ENCODE measurements around the gene C3orf80.
"Not testable (repeated sequence)": the region's sequence is repeated elsewhere in the genome, so short reads cannot be mapped to it uniquely, and the experiment has no call there.

The C3orf80 gene

DNA sequence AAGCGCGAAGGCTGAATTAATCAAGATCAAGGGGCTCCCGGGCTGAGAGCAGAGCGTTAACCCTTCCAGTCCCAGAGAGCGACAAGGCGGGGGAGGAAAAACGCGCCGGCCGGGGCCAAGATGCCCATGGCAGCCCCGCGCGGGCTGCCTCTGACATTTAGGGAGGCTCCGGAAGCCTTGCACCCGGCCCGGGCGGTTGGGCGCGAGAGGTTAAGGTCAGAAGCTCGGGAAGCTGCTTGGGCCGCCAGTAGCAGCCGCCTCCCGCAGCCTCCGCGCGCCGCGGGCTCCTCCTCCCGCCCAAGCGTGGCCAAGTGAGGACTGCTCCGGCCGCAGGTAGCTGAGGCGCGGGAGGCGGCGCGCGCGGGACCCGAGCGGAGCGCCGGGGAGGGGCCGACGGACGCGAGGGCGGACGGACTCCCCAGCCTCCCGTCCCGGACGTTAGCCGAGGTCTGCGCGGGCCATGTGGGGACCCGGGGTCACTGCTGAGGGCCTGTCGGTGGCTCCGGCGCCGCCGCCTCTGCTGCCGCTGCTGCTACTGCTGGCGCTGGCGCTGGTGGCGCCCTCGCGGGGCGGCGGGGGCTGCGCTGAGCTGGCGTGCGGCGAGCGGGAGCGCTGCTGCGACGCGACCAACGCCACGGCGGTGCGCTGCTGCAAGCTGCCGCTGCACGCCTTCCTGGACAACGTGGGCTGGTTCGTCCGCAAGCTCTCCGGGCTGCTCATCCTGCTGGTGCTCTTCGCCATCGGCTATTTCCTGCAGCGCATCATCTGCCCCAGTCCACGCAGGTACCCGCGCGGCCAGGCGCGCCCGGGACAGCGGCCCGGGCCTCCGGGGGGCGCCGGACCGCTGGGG, at the start of gene C3orf80:
Gene C3orf80, plus strand, starts transcription at position 247 of the 850 bp plus-strand sequence. Its CDS starts 214 bp downstream, at position 461.
- DNase-seq: no peak

- no peak for DNase-seq
These were observed 48.3 kb upstream of the C3orf80 start for GRCh38 chr3:160176923-160177322.

- DNase-seq: not testable (repeated sequence)
These were observed 46.6 kb upstream of the C3orf80 start for GRCh38 chr3:160178661-160179060.

DNA sequence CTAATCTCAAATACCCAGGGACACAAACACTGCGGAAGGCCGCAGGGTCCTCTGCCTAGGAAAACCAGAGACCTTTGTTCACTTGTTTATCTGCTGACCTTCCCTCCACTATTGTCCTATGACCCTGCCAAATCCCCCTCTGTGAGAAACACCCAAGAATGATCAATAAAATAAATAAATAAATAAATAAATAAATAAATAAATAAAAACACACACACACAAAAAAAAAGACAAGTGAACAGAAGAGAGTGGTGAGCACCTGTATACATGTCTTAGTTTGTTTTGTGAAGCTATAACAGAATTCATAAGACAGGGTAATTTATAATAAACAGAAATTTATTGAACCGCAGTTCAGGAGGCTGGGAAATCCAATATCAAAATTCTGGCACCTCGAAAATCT, 45.8 kb upstream of the C3orf80 start:
- DNase-seq: not testable (repeated sequence)

DNA sequence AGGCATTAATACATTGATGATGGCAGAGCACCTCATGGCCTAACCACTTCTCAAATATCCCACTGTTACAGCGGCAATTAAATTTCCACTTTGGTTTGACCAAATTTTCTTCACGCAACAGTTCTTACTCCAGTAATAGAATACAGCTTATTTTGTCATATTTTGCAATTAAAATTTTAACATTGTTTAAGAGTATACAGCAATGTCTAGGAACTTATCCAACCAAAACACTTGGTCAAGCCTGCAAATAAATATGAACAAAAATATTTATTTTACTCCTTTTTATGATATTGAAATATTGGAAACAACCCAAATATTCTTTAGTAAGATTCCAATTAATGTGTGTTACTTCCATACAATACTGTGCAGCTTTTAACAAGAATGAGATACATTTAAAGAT, 45.3 kb upstream of the C3orf80 start:
- no peak for DNase-seq

- DNase-seq: no peak
These were observed 44.5 kb upstream of the C3orf80 start for GRCh38 chr3:160180581-160181216.

DNA sequence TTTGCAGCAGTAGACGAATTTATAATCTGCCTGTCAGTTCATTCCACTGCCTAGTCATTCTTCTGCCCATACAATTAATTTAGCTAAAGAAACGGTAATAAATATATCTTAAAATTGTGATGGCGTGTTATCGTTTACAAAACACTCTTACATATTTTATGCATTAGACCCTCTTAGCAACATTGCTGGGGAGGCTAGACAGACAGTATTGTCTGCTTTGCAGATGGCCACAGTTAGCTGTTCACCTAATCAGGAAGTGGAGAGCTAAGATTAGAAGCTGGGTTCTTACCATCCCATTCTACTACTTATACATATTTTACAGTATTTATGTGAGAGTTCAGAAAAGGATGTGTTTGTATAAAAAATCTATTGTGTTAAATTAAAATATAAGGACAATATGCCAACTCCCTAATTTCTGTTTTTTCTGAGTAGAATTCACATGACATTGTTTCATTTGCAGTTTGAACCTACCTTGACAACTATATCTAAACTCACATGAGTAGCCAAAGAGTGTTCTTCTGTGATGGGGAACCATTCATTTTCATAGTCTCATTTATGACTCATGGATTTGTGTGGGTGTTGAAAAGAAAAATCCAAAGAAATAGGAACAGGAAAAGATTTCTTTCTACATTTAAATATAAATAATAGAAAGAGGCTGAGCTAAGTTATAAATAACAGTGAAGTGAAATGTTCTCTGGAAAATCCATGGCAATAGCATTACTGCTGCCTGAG, 41.7 kb upstream of the C3orf80 start:
- no peak for DNase-seq

DNA sequence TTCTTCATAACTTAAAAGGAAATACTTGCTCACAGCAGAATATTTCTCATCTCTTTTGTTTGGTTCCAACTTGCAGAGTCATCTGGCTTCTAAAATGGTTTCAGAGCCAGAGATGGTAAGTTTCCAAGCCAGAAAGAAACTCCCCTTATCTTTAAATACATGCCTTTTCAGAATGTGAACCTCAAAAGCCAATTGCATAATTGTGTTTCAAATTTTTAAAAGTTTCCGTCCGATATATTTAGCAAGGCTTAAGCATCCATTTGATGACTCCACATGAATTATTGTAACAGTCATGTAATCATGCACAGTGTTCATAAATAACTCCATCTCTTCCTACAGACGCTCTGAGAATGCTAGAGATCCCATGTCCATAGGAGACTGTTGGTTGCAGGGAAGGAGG, 40.6 kb upstream of the C3orf80 start:
- no peak for DNase-seq

- DNase-seq: no peak
These were observed 39.5 kb upstream of the C3orf80 start for GRCh38 chr3:160185751-160186150.

- DNase-seq: no peak
These were observed 37.9 kb upstream of the C3orf80 start for GRCh38 chr3:160187288-160187687.

DNA sequence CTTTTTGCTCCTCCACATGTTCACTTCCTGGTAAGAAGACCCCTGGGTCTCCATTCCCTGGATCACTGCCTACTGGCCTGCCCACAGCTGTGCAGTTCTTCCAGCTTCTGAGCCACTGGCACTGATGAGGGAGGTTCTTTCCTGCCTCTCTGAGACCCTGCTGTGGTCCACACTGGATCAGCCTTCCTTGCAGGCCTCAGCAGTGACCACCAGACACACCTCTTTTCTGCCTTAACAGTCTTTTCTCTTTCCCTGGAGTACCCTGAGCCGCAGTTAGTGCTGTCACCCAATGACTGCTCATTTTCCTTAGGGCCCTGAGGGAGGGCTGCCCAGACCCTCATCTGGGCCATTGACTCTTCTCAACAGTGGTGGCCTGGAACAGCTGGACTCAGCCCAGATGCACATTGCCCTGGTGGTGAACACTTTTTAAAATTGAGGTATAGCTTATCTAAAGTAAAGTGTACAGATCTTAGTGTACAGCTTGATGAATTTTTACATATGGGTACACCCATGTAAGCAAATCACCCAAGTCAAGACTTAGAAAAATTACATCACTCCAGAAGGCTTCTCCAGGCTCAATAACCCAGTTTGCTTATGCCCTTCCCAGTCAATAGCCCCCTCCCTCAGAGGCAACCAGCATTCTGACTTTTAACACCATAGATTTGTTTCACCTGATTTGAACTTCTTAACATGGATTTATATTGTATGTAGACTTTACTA, 32.8 kb upstream of the C3orf80 start:
- DNase-seq: no peak

DNA sequence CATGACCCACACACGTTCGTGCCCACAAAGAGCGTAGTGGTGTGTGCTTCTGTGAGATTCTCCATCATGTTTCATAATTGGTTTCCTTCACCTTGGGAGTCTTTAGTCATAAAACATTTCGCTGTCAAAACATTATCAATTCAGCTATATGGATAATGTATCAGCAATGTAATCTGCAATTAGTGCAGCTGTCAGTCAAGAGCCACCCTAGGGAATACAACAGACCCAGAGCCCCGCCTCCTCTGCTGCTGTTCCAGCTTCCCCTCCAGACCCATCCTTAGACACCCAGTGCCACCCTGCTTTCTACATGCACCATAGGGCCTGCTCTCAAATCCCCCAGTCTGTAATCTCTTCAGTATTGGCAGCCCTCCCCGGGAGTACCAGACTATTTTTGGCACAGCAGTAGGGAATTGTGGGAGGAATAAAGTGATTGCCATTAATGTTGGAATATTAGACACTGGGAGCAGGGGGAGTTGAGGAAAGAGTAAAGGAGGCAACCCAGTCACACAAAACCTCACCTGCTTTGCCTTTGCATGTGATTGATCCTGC, 31.5 kb upstream of the C3orf80 start:
- DNase-seq: no peak

- DNase-seq: no peak
These were observed 30.8 kb upstream of the C3orf80 start for GRCh38 chr3:160194438-160194837.

GRCh38 chr3:160195106-160195505, 30.1 kb upstream of the C3orf80 start:
- no peak for DNase-seq

DNA sequence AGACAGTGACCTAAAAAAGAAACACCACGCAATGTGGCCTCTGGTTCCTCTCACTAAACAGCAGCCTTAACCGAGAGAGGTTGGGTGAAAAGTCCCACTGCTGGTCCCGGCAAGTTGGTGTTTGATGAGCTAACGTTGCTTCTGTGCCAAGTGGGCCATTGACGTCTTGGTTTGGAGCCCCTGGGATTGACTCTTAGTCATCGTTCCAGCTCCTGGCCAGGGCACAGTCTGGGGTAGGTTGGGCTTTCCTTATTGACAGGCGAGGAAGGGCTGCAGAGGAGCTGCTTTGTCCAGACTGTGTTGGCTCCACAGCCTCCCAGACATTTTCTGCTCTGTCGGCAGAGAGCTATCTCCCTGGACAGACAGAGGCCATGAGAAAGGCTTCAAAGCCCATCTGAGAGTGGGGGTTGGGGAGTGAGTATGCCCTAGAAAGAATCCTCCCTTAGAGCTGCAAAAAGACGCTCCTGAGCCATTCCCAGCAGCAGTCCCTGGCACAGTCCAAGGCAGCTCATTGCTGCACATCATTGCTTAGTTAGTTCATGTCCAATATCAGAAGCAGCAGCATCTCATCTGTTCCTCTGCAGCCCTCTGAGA, 28.6 kb upstream of the C3orf80 start:
- no peak for DNase-seq

- DNase-seq: no peak
These were observed 26.1 kb upstream of the C3orf80 start for GRCh38 chr3:160199108-160199507.

GRCh38 chr3:160200353-160200752, 24.9 kb upstream of the C3orf80 start:
- no peak for DNase-seq

DNA sequence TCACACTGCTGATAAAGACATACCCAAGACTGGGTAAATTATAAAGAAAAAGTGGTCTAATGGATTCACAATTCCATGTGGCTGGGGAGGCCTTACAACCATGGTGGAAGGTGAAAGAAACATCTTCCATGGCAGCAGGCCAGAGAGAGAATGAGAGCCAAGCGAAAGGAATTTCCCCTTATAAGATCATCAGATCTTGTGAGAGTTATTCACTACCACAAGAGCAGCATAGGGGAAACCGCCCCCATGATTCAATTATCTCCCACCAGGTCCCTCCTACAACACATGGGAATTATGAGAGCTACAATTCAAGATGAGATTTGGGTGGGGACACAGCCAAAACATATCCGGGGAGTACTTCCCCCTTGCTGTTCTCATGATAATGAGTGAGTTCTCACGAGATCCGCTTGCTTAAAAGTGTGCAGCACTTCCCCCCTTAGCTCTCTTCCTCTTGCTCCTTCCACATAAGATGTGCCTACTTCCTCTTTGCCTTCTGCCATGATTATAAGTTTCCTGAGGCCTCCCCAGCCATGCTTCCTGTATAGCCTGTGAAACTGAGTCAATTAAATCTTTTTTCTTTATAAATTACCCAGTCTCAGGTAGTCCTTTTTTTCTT, 20.7 kb upstream of the C3orf80 start:
- DNase-seq: not testable (repeated sequence)

DNA sequence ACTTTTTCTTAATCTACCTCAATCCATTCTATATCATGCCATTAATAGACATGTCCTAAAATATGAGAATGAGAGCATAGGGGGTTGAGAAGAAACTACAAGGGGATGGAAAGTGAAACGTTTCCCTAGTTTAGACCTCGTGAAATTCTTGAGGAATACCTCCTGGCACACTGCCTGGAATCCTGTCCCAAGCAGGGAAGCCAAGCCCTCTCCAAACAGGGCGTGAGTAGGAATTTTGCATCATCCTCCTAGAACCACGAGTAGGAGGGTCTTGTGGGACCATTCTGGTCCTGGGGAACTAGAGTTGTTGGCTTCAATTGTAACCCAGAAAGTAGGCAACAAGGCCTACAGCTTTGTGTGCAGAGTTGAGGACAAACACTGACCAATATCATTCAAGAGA, 19.6 kb upstream of the C3orf80 start:
- no peak for DNase-seq

- no peak for DNase-seq
These were observed 14.9 kb upstream of the C3orf80 start for GRCh38 chr3:160210341-160210740.

DNA sequence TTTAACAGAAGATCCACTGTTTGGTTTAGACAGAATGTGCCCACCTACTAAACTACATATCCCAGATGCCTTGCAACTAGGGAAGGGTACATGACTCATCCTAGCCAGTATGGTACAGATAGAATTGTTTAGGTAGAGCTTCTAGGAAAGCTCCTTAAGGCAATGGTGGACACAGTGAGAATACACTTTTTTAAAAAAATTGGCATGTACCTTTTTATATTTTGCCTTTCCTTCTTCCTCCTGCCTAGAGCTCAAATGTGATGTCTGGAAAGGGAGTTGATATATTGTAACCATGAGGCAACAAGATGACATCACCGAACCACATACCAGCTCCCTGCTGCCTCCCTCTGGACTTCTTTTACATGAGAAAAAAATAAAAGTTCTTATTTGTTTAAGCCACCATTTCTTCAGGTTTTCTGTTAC, 14.4 kb upstream of the C3orf80 start:
- no peak for DNase-seq

DNA sequence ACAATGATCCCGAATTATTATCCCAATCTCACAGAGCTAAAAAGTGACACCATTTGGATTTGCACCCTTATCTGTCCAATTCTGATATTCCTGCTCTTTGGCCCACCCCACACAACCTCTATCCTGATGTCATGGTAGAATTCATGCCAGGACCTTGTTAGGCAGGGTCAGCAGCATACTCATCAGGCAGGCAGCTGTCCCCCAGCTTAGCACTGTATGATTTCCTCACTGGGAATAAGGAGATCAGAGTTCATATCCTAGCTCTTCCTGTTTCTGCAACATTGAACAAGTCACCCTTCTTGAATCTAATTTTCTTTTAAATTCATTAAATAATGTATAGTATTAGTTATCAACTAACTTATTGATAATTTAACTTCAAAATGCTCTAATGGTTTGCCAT, 12.0 kb upstream of the C3orf80 start:
- no peak for DNase-seq

Data from DMS 273 treated with DMSO at 0.1 percent for 48 hours (cell line).